Neuronal stem cell (in vitro differentiated cells): Measurements from ENCODE around the gene FLT1.

Source experiments
- DNase-seq: peaks from one replicate; pipeline ENCODE4 v3.0.0-alpha.2; 2013; ENCODE audit warnings: low spot score
- H2AFZ ChIP-seq: one replicate; pipeline ENCODE4 v1.6.1; 2013; ENCODE audit warnings: mild to moderate bottlenecking, low read length, inconsistent platforms
- H2AK5ac ChIP-seq: 2 replicates; pipeline ENCODE4 v1.6.1; 2013; ENCODE audit warnings: low read depth, mild to moderate bottlenecking, inconsistent platforms, low read length, moderate library complexity, mixed read lengths
- H2BK120ac ChIP-seq: 2 replicates; pipeline ENCODE4 v1.6.1; 2013; ENCODE audit warnings: low read depth, mild to moderate bottlenecking, inconsistent platforms, low read length, moderate library complexity, mixed read lengths
- H2BK12ac ChIP-seq: one replicate; pipeline ENCODE4 v1.6.1; 2013; ENCODE audit warnings: low read length, inconsistent platforms
- H2BK15ac ChIP-seq: 2 replicates; pipeline ENCODE4 v1.6.1; 2013; ENCODE audit warnings: mild to moderate bottlenecking, low read length, inconsistent platforms, mixed read lengths
- H2BK5ac ChIP-seq: one replicate; pipeline ENCODE4 v1.6.1; 2013; ENCODE audit warnings: inconsistent platforms, mild to moderate bottlenecking, low read length, moderate library complexity
- H3K14ac ChIP-seq: one replicate; pipeline ENCODE4 v1.6.1; 2013; ENCODE audit warnings: low read length, inconsistent platforms
- H3K18ac ChIP-seq: 2 replicates; pipeline ENCODE4 v1.6.1; 2013; ENCODE audit warnings: low read length, inconsistent platforms
- H3K23ac ChIP-seq: 2 replicates; pipeline ENCODE4 v1.6.1; 2013; ENCODE audit warnings: low read depth, mild to moderate bottlenecking, mixed read lengths, low read length, inconsistent platforms; ENCODE audit not compliant: poor library complexity
- H3K27ac ChIP-seq: replicated peaks from 3 replicates; pipeline ENCODE4 v1.5.1; 2013; ENCODE audit warnings: low read length, inconsistent platforms
- H3K27me3 ChIP-seq, 3 experiments: 2 replicates each; pipeline ENCODE4 v1.6.1; 2013; ENCODE audit warnings: low read length in 3 of 3, mild to moderate bottlenecking in 2 of 3, inconsistent platforms in 1 of 3, low read depth in 1 of 3, mixed read lengths in 1 of 3, moderate library complexity in 1 of 3; ENCODE audit not compliant: control insufficient read depth in 3 of 3, insufficient read depth in 3 of 3
- H3K36me3 ChIP-seq, 2 donors: replicated peaks in 1 of 2; 2 replicates each; pipeline ENCODE4 v1.6.1; 2013; ENCODE audit warnings: low read length in 2 of 2; ENCODE audit not compliant: control insufficient read depth in 2 of 2, insufficient read depth in 2 of 2
- H3K4ac ChIP-seq: 2 replicates; pipeline ENCODE4 v1.6.1; 2013; ENCODE audit warnings: inconsistent platforms, mild to moderate bottlenecking, low read length, moderate library complexity
- H3K4me1 ChIP-seq, 2 donors: 1 replicate in 1 of 2; 2 replicates in 1 of 2; pipeline ENCODE4 v1.6.1; 2013; ENCODE audit warnings: low read length in 2 of 2, low read depth in 1 of 2; ENCODE audit not compliant: control insufficient read depth in 2 of 2, insufficient read depth in 1 of 2
- H3K4me2 ChIP-seq: one replicate; pipeline ENCODE4 v1.6.1; 2013; ENCODE audit warnings: mild to moderate bottlenecking, low read length, inconsistent platforms; ENCODE audit not compliant: insufficient read depth, poor library complexity, severe bottlenecking
- H3K4me3 ChIP-seq, 2 donors: 2 replicates each; pipeline ENCODE4 v1.5.1; 2013; ENCODE audit warnings: low read length in 2 of 2, mild to moderate bottlenecking in 2 of 2, inconsistent platforms in 1 of 2, moderate library complexity in 1 of 2
- H3K79me1 ChIP-seq: one replicate; pipeline ENCODE4 v1.6.1; 2013; ENCODE audit warnings: low read depth, mild to moderate bottlenecking, inconsistent platforms, low read length, moderate library complexity
- H3K9ac ChIP-seq: one replicate; pipeline ENCODE4 v1.6.1; 2013; ENCODE audit warnings: mild to moderate bottlenecking, low read depth, low read length, inconsistent platforms; ENCODE audit not compliant: poor library complexity
- H3K9me3 ChIP-seq, 2 donors: replicated peaks in 1 of 2; 2 replicates each; pipeline versions ENCODE3 to v1.6.1; 2013; ENCODE audit warnings: low read length in 2 of 2, mild to moderate bottlenecking in 2 of 2, inconsistent platforms in 1 of 2, low read depth in 1 of 2, mixed read lengths in 1 of 2, moderate library complexity in 1 of 2; ENCODE audit not compliant: control insufficient read depth in 2 of 2, insufficient read depth in 1 of 2
- H4K8ac ChIP-seq: one replicate; pipeline ENCODE4 v1.6.1; 2013; ENCODE audit warnings: low read depth, mild to moderate bottlenecking, inconsistent platforms, low read length, moderate library complexity
- H4K91ac ChIP-seq: one replicate; pipeline ENCODE4 v1.6.1; 2013; ENCODE audit warnings: low read length, low read depth, mild to moderate bottlenecking, inconsistent platforms; ENCODE audit not compliant: poor library complexity
- WGBS, 2 donors: extraction: QIAGEN DNeasy Blood & Tissue Kit; methylation state at CpG; one replicate each; pipeline ENCODE4 v1.1.7; 2013; ENCODE audit warnings: missing lambda C conversion rate in 2 of 2, mixed read lengths in 1 of 2; ENCODE audit not compliant: insufficient read length in 2 of 2, insufficient replicate concordance in 1 of 2; ENCODE audit errors: extremely low coverage in 2 of 2; 5-methylcytosine and 5-hydroxymethylcytosine counted together

FLT1 gene

GRCh38 chr13:28358708-28359107 is 136.2 kb downstream of the FLT1 start:
- Histone ChIP-seq H2BK15ac (no peak overlapping the region), H3K4me3 (no peak overlapping the region), H2BK5ac (no peak overlapping the region), H3K4me2 (no peak overlapping the region), H3K14ac (no peak overlapping the region), H4K8ac (no peak overlapping the region), H2AK5ac (no peak overlapping the region), H3K23ac (no peak overlapping the region), H3K4me1 (peaks cover 0 to 2% of the 10 kb centered on the region in 2 donors), H2BK12ac (no peak overlapping the region), H3K9me3 (peaks cover 0 to 2% of the 10 kb centered on the region in 2 donors), H3K79me1 (no peaks in the 10 kb centered on the region), H4K91ac (peak overlapping the region; percentile 38), H3K36me3 (no peaks in the 10 kb centered on the region), H2AFZ (no peak overlapping the region), H3K9ac (no peak overlapping the region), H2BK120ac (no peak overlapping the region), H3K18ac (no peak overlapping the region), H3K4ac (no peak overlapping the region), H3K27me3 (peaks cover 0 to 7% (median 3%) of the 10 kb centered on the region in 3 experiments), H3K27ac (no peak overlapping the region)
- no CpG with 5 or more reads among the region's 2 CpGs for WGBS, 2 donors
- no peak for DNase-seq

GRCh38 chr13:28357911-28358433 is 137.0 kb downstream of the FLT1 start:
- Histone ChIP-seq H3K4me3 (no peak overlapping the region), H3K4me1 (peaks cover 0 to 2% of the 10 kb centered on the region in 2 donors), H2BK5ac (no peak overlapping the region), H3K9me3 (peaks cover 0 to 2% of the 10 kb centered on the region in 2 donors), H2BK12ac (no peak overlapping the region), H2AK5ac (no peak overlapping the region), H3K18ac (no peak overlapping the region), H2BK120ac (no peak overlapping the region), H3K27me3 (peaks cover 0 to 7% (median 3%) of the 10 kb centered on the region in 3 experiments), H4K8ac (no peak overlapping the region), H2AFZ (no peak overlapping the region), H3K27ac (no peak overlapping the region), H3K4me2 (no peak overlapping the region), H3K79me1 (no peaks in the 10 kb centered on the region), H4K91ac (no peak overlapping the region), H3K4ac (no peak overlapping the region), H3K23ac (no peak overlapping the region), H3K14ac (no peak overlapping the region), H3K36me3 (no peaks in the 10 kb centered on the region), H3K9ac (no peak overlapping the region), H2BK15ac (no peak overlapping the region)
- WGBS, 2 donors, result no CpG with 5 or more reads among the region's 4 CpGs
- no peak for DNase-seq

GRCh38 chr13:28357247-28357825 is 137.6 kb downstream of the FLT1 start:
- Histone ChIP-seq H4K8ac (no peak overlapping the region), H3K4me3 (no peak overlapping the region), H3K27ac (no peak overlapping the region), H2BK12ac (no peak overlapping the region), H3K9me3 (peaks cover 0 to 2% of the 10 kb centered on the region in 2 donors), H2AFZ (no peak overlapping the region), H3K4me2 (no peak overlapping the region), H2BK15ac (no peak overlapping the region), H2BK120ac (no peak overlapping the region), H3K27me3 (peaks cover 0 to 7% (median 3%) of the 10 kb centered on the region in 3 experiments), H2AK5ac (no peak overlapping the region), H2BK5ac (no peak overlapping the region), H3K36me3 (no peaks in the 10 kb centered on the region), H3K9ac (no peak overlapping the region), H4K91ac (no peak overlapping the region), H3K14ac (no peak overlapping the region), H3K23ac (no peak overlapping the region), H3K79me1 (no peaks in the 10 kb centered on the region), H3K18ac (no peak overlapping the region), H3K4me1 (peaks cover 0 to 2% of the 10 kb centered on the region in 2 donors), H3K4ac (no peak overlapping the region)
- no peak for DNase-seq
- WGBS, 2 donors, result no CpG with 5 or more reads among the region's 8 CpGs

- H3K14ac ChIP-seq, result no peak overlapping the region
- H3K9ac ChIP-seq, result no peak overlapping the region
- no peak overlapping the region for H3K4me3 ChIP-seq
- H3K23ac ChIP-seq, result no peak overlapping the region
- H3K79me1 ChIP-seq, result no peaks in the 10 kb centered on the region
- no peak overlapping the region for H4K8ac ChIP-seq
- H2AK5ac ChIP-seq, result no peak overlapping the region
- no peak overlapping the region for H2BK12ac ChIP-seq
- H3K9me3 ChIP-seq, result peaks cover 0 to 2% of the 10 kb centered on the region in 2 donors
- H3K4ac ChIP-seq, result no peak overlapping the region
- H3K36me3 ChIP-seq, result no peaks in the 10 kb centered on the region
- H2BK120ac ChIP-seq, result no peak overlapping the region
- peaks cover 0 to 7% (median 3%) of the 10 kb centered on the region in 3 experiments for H3K27me3 ChIP-seq
- WGBS, 2 donors, result no CpG with 5 or more reads among the region's 5 CpGs
- H3K18ac ChIP-seq, result no peak overlapping the region
- no peak for DNase-seq
- H3K4me1 ChIP-seq, result peaks cover 0 to 2% of the 10 kb centered on the region in 2 donors
- no peak overlapping the region for H3K4me2 ChIP-seq
- H4K91ac ChIP-seq, result no peak overlapping the region
- no peak overlapping the region for H2BK5ac ChIP-seq
- no peak overlapping the region for H2AFZ ChIP-seq
- H3K27ac ChIP-seq, result no peak overlapping the region
- H2BK15ac ChIP-seq, result no peak overlapping the region
Observed at GRCh38 chr13:28356561-28357021, 138.3 kb downstream of the FLT1 start.
